K562 treated with DMSO at 1 percent for 48 hours (cell line): ENCODE data around the gene SLC15A1. TPM values are rescaled to one million over a fixed set of nuclear protein-coding genes. Genes with fewer than 3 reads are reported as not detected.

Experiments used
- total RNA-seq: library from RNA; unstranded; fragments of 300-600 nt; gene quantifications from 2 replicates; pipeline ENCODE4 v1.2.3, GENCODE V29; 2022; ENCODE audit warnings: low replicate concordance; ENCODE audit errors: extremely low read depth

SLC15A1 gene
- not detected in 2 replicates for total RNA-seq

GRCh38 chr13:98752467-98753290 lies at the start of gene SLC15A1:
Gene SLC15A1 (minus strand): TSS chr13:98752672. CDS start chr13:98752598, 74 bp downstream.

Other genes with a start within 250 kb of the SLC15A1 start
- gene STK24, start 175.6 kb downstream of the SLC15A1 start, total RNA-seq, result not detected in 2 replicates
- gene DOCK9, start 225.4 kb upstream of the SLC15A1 start, total RNA-seq, result not detected in 2 replicates